Amygdala (tissue), 56 donors: ENCODE data around the gene MSX1.

ENCODE experiments used
- DNase-seq, 56 donors: peaks; one replicate each; lab custom pipeline; 2025; lab: John Stamatoyannopoulos, UW

Gene MSX1

DNA sequence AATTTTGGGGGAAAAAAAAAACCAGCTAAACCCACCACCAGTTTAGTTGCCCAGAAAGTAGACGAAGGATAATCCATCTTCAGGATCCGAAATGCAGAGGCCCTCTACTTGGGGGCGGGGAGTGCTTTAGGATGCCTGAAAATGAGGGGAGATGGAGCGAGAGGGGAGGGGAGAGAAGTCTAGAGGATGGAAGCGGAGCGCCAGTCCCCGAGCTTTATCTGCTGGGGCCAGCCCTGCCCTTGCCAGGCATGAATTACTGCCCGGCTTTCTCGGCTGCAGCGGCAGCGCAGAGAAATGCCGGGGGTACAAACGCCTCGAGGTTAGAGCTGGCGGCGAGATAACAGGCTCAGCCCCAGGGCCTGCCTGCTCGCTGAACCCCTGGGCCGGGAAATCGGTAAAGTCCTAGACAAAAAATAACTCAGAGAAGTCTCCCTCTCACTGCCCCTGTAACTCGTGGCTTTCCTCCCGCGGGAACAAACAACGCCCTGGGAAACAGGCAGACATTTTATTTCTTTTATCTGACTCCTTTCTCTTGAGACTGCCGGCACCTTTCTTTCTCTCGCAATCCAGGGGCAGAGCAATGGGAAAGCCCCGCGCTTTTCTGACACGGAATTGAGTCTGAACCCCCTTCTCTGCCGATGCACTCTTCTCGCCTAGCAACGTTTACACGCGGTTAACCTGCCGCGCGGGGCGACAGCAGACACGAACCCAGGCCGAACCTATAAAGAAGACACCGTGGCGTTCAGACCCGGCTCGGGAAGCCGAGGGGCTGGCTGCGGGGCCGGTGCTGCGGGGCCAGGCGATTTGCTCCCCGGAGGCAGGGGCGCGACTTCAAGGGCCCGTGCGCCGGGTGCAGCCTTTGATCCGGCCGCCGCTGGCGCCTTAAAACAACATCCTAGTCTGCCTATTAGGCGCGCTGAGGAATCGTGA lies 3.1 kb upstream of the MSX1 start:
- no peak for DNase-seq

DNA sequence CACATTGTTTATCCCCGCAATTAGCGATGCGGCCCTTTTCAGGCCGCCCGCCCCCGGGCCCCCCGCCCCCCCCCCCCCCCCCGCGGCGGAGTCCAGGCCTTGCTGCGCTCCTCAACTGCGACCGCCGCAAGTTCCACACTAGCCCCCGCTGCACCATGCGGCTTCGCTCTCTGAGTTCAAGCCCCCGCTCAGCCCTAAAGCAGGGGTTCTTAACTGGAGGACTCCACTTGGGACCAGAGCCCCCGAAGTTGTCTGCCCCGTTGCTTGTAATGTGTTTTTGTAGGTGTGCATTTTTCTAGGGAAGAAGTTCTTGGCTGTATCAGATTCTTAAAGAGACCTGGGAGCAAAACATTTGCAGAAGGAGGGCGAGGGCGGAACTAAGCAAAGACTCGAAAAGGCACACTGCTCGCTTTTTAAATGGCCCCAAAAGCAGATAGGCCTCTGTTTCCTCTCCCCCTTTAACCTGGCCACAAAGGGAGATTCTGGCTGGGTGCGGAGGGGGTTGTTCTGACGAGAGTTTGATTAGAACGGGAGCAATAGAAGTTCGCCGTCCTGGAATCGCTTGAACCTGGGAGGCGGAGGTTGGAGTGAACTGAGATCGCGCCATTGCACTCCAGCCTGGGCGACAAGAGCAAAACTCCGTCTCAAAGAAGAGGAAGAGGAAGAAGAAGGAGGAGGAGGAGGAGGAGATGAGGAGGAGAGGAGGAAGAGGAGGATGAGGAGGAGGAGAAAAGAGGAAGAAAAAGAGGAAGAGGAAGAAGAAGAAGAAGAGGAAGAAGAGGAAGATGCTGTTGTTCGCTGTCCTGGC lies 2.3 kb upstream of the MSX1 start:
- no peak for DNase-seq

DNA sequence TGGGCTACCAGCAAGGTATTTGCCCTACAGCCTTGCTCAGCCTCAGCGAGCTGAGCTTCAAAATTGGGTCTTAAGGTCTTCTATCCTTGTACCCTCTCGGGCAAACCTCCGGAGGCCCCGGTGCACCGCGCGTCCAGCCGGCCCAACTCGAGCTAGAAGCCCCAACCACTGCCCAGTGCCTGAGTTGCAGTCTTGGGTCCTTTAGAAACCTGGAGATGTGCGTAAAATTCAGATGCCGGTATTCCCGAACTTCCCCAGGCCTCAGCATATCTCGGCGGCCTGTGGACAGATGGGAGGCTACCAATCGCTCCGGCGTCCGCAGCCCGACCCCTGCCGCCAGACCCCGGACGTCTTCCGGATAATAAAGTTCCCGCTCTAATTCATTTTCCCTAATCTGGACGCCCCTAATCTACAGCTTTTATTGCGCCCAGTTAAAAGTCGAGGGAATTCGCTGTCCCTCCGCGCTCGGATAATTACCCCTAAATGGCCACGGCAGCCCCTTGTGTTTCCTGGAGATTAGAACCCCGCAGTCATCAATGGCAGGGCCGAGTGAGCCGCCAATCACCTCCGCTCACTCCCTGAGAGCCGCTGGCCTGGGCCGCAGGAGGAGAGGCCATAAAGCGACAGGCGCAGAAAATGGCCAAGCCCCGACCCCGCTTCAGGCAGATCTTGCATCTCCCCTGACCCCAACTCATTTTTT lies 1.5 kb upstream of the MSX1 start:
- DNase-seq, result no peak

DNA sequence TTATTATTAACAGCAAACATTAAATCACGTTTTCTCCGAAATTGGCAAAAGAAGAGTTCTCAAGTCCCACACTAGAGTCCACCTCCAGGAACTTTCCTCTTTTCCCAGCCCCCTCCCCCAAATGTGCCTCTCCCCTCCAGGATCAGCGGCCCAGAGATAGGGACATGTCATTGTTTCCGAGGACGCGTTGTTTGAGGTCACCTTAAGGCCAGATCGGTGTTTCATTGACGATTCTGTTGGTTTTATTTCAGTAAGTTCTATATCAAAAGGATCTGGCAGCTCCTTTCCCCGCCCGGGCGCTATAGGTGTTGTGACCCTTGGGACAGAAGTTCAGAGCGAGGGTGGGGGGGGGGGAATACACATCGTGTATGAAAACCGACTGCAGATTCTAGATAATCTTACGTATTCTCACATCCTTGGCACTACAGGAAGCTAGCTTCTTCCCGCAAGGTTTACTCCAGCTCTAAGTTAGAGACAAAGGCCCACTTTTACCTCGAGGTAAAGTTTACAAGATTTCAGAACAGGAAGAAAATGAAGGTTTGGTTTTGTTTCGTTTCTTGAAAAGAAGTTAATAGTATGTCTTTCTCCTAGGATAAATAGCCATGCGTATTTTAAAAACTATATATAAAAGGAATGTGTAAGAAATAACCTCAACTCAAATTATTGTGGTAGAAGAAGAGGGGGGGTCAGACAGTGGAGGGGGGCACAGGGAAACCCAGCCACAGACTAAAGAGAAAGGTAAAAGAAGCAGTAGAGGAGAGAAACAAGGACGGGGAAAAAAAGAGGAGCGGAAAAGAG lies 739 bp upstream of the MSX1 start:
- DNase-seq, result no peak

DNA sequence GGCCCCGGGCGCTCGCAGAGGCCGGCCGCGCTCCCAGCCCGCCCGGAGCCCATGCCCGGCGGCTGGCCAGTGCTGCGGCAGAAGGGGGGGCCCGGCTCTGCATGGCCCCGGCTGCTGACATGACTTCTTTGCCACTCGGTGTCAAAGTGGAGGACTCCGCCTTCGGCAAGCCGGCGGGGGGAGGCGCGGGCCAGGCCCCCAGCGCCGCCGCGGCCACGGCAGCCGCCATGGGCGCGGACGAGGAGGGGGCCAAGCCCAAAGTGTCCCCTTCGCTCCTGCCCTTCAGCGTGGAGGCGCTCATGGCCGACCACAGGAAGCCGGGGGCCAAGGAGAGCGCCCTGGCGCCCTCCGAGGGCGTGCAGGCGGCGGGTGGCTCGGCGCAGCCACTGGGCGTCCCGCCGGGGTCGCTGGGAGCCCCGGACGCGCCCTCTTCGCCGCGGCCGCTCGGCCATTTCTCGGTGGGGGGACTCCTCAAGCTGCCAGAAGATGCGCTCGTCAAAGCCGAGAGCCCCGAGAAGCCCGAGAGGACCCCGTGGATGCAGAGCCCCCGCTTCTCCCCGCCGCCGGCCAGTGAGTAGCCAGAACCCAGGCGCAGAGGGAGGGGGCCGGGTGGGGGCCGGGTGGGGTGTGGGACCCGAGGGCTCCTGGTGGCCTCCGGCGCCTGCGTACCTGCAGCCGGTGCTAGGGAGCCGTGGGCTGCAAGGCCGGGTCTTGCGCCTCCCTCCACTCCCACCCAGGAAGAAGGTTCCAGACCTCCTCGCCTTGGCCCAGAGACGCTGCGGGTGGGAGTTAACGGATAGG lies 534 bp downstream of the MSX1 start:
- DNase-seq, result peak in 1 of 56 donors; percentile 48

DNA sequence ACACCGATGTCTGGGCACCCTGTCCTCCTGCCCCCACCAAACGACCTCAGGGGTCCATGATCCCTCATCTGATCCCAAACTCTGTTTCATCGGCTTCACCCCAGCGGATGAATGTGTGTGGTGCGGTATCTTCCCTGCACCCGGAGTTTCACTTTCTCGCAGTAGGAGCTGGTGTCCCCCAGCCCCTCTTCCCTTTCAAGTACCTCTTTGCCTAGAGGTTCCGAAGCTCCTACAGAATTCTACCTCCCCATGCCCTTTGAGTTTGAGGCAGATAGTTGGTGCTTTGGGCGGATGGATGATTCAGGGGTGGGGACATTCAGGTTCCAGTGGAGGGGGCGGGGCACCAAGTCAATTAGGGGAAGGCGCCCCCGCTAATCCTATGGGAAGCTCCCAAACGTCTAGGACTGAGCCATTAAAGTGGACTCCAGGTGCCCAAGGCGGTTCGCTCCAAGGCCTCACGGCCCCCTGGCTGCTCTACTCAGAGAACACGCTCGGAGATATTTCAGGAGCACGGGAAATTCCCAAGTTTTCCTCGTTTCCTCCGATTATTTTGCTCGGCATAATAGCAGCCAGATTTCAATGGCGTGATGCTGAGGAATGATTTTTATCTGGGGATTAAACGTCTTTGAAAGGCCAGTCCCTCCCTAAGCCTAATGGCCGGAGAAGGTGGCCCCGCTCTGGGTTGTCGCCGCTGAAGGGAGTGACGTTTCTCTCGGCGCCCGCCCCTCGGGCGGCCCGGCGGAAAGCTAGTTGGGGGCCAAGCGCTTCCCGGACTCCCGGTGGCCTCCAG lies 1.3 kb downstream of the MSX1 start:
- DNase-seq, result no peak

DNA sequence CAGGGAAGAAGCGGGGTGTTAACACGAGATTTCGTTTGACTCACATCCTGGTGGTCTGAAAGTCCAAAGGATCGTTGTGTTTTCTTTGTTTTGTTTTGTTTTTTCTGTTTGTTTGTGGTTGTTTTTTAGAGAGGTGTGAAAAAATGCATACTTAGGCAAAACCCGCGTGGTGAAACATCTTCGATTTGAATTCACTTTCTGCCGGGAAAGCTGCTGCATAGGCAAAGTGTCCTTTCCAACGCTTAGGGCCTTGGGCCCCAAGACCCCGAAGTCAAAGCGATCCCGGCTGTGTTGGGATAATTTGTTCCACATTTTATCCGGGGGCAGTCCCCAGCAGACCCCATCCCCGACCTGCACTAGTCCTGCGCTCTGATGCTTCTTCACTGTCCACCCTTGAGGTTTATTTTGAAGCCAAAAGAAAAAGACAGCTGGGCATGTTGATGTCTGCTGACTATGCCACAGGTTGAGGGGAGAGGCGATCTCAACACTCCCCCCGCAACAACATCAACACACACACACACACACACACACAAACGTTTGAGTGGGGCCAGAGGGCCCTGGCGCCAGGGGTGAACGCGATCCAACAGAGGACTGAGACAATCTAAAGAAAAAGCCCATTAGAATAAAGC lies 2.0 kb downstream of the MSX1 start:
- DNase-seq, result no peak

DNA sequence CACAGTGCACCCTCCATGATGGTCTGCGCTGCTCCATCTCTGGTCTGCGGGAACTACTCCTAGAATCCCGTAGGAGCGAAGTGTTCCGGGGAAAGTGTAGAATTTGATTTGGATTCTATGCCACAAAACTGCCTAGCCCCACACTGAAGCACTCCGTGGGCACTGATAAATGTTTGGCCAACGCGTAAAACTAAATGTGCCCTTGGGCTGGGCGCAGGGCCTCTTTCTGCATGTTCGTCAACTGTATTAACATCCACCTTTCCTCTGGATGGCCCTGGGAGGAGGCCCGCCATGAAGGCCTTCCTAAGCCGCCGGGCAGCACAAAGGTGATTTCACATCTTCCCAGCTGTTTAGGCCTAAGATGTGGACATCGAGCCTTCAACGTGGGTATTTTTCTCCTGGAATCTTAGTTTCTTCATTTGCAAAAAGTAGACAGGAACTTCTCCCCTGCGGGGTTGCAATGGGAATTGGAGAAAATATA lies 2.6 kb downstream of the MSX1 start:
- no peak for DNase-seq

DNA sequence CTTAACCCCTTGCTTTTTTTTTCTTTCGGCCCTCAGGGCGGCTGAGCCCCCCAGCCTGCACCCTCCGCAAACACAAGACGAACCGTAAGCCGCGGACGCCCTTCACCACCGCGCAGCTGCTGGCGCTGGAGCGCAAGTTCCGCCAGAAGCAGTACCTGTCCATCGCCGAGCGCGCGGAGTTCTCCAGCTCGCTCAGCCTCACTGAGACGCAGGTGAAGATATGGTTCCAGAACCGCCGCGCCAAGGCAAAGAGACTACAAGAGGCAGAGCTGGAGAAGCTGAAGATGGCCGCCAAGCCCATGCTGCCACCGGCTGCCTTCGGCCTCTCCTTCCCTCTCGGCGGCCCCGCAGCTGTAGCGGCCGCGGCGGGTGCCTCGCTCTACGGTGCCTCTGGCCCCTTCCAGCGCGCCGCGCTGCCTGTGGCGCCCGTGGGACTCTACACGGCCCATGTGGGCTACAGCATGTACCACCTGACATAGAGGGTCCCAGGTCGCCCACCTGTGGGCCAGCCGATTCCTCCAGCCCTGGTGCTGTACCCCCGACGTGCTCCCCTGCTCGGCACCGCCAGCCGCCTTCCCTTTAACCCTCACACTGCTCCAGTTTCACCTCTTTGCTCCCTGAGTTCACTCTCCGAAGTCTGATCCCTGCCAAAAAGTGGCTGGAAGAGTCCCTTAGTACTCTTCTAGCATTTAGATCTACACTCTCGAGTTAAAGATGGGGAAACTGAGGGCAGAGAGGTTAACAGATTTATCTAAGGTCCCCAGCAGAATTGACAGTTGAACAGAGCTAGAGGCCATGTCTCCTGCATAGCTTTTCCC lies 3.4 kb downstream of the MSX1 start:
- no peak for DNase-seq

DNA sequence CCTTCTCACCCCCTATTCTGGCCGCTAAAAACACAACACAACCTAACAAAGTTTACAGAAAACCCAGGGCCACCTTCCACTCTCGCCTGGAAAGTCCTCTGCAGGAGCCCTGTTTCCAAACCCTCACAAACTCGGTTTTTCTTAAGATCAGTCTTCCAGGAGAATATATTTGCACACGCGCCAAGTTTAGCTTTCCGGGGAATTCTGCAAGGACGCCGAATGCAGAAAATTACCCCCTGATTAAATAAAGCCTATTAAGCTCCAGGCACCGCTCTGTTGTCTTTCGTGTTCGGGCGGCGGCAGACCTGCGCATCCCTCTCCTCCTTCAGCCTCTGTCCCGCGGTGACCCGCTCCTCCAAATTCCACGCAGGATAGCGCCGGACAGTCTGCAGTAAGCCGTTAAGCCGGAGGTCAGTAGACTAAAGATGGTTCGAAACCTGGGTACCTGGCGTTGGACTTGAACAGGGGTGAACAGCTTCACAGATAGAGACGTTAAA lies 5.0 kb downstream of the MSX1 start:
- DNase-seq, result no peak

DNA sequence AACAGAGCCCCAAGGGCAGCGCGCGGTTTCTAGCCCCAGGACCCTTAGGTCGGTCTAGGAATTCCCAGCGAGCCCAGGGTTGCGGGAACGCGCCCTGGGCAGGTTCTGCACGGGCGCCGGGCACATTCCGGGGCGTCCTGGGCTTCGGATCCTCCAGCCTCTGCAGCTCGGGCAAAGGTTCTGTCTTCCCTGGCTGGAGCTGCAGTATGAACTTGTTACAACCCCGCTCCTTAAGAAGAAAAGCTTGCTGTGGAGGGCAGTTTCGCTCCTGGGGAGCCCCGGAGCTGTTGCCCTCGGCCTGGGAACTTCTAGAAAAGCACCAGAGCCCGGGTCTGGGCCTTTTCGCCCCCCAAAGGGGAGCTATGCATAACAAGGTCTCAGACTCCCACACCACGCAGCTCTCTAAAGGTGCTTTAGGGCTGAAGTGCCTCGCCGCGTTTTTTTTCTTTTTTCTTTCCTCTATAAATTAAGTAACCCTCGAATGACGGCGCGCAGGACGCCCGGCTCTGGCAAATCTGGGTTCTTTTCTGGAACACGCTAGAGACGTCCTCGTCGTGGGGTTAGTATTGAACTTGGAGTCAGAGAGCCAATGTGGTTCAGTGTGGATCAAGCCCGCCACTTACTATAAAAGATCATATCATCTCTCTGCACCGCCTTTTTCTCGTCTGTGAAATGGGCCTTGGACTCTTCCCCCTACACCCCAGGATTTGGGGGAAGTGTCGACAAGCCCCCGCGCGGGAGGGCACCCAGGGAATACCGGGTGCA lies 5.7 kb downstream of the MSX1 start:
- DNase-seq, result no peak

DNA sequence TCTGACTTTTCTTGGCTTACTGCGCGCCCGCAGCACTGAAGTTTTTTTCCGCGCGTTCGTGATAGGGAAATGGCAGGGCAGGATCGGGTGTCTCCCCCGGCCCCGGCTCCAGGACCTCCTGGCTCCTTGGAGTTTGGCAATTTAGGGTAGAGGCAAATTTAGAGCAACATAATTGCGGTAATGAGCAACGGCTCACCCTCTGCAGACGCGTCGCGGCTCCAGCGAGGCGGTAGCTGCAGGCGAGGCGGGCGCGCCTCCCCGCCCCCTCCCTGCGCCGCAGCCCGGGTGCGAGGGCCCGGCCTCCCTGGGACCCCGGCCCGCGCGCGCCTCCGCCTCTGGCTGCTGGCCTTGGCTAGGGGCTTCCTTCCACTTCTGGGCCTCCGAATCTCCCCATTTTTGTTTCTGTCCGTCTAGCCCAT lies 6.2 kb downstream of the MSX1 start:
- DNase-seq, result no peak

DNA sequence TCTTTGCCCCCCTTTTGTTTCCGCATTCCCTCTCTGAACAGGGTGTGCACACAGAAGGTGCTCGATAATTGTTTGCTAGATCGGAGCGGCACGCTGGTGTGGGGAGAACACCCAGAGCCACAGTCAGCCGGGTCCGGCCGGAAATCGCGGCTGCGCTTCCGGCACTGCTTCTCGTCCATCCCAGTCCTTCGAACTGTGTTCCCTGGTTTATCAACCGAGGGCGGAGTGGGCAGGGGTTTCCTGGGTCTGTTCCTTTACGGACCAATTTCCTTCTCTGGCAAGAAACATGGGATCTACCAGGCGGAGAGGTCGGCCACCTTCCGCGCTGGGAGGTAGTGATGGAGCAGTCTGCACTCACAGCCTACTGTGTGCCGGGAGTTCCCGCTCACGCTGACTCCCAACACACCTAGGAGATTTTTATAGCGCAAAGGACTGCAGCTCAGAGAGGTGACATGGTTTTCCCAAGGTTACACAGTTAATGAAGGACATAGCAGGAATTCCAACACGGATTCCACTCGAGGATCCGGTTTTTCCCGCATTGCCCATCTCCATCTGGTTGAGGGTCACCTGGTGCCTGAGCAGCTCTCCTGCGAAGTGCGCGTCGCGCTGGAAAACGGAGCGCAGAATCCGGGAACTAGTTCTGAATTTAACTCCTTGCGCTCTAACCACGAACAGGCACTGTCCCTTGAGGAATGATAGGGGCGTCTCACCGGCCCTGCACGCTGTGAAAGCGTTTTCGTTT lies 6.8 kb downstream of the MSX1 start:
- DNase-seq, result no peak

DNA sequence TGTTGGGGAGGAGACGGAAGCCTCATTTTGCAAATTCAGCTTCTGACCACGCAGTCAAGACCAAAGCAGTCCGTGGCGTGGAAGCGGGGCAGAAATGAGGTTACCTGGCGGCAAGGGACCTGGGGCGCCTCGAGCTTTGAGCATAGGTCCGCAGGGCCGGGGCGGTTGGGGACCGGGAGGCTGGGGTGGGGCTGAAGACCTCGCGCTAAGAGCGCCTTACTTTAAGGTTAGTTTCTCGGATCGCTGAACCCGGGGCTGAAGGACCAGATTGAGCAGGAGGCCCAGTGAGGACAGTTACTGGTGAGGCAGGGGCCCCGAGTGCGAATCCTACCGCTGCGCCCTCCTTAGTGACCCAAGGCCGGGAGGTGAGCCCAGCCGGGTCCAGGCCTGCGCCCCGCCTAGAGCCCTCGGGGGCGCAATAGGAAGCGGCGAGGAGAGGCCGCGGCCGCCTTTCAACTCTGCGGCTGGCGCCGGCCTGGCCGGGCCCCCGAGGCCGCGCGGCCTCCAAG lies 7.5 kb downstream of the MSX1 start:
- no peak for DNase-seq

DNA sequence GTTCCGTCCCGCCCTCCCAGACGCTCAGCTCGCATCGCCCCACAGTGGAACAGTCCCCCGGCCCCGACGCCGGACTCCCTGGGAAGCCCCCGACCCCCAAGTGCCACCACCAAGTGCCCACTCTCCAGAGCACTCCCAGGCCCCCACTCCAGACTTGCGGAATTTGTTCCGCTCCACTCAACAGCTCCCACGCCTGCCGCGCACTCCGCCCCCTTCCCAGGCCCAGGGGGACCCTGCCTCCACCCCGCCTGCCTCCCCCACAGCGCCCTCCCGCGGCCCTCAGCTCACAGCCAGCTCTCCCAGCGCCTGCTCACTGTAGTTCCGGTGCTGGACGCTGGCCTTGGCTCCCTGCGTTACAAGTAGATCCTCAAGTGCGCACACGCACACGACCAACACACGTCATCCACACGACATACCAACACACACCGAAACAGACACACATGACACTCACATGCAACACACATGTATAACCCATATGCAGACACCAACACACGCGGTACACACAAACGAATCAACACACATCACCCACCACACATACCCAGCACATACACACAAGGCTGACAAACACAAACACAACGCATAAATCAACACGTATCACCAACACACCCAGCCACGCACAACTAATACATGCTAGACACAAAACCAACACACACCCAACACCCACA lies 8.0 kb downstream of the MSX1 start:
- no peak for DNase-seq
